GM12878 (cell line): ENCODE data around the gene PXDC1. TPM values are rescaled to one million over a fixed set of nuclear protein-coding genes. Genes with fewer than 3 reads are reported as not detected.

Experiments used
- ATAC-seq: fragments of 200-7000 bp; cut with Tn5 transposase; 3 replicates; pipeline ENCODE4 v1.9.1; 2020; ENCODE audit warnings: mild to moderate bottlenecking, moderate library complexity
- BruUV-seq: library from RNA; stranded (reverse); fragments of 400-500 nt; replicated peaks from 2 replicates; lab custom pipeline; 2021; lab: Mats Ljungman, UMichigan
- CTCF ChIA-PET: fragments of 300-600 bp; sonication (Branson Sonifier 250); formaldehyde crosslinking; extraction: SDS; loops from one replicate; lab custom pipeline; 2021; ENCODE audit warnings: inconsistent platforms; lab: Yijun Ruan, JAX
- POLR2A ChIA-PET: fragments of 350-600 bp; formaldehyde crosslinking; extraction: SDS; loops from one replicate; lab custom pipeline; 2021; ENCODE audit warnings: inconsistent platforms; lab: Charles Lee
- RAD21 ChIA-PET: fragments of 300-600 bp; sonication (Branson Sonifier 250); formaldehyde crosslinking; loops from one replicate; lab custom pipeline; 2023; ENCODE audit warnings: antibody characterized with exemption; ENCODE audit not compliant: unreplicated experiment; lab: Charles Lee
- SMC1A ChIA-PET: fragments of 300-600 bp; sonication (Branson Sonifier 250); formaldehyde crosslinking; loops from one replicate; lab custom pipeline; 2023; ENCODE audit not compliant: unreplicated experiment, uncharacterized antibody; lab: Charles Lee
- DNase-seq: peaks from one replicate; pipeline ENCODE4 v3.0.0-alpha.2; 2011; ENCODE audit warnings: low read depth, low spot score
- FAIRE-seq: peaks from 3 replicates; lab custom pipeline; 2011; peaks lifted over from hg19 to GRCh38; lab: Jason Lieb, UNC
- H2AFZ ChIP-seq: 2 replicates; pipeline ENCODE4 v1.6.0; 2011; ENCODE audit warnings: low read depth, low read length, control low read depth; ENCODE audit not compliant: control insufficient read depth
- H3K27ac ChIP-seq: 2 replicates; pipeline ENCODE4 v1.5.1; 2011; ENCODE audit warnings: control low read depth; ENCODE audit not compliant: control insufficient read depth, insufficient read depth
- H3K27me3 ChIP-seq, 2 experiments: replicated peaks in 1 of 2; 2 replicates each; pipeline versions ENCODE4 v1.6.0 to v1.6.1; 2011; ENCODE audit warnings: low read length in 1 of 2; ENCODE audit not compliant: control insufficient read depth in 2 of 2, insufficient read depth in 2 of 2
- H3K36me3 ChIP-seq, 2 experiments: 2 replicates each; pipeline ENCODE4 v1.5.1; 2011; ENCODE audit warnings: low read length in 1 of 2; ENCODE audit not compliant: control insufficient read depth in 2 of 2, insufficient read depth in 2 of 2
- H3K4me1 ChIP-seq: 2 replicates; pipeline ENCODE4 v1.6.1; 2011; ENCODE audit warnings: mild to moderate bottlenecking, low read length, moderate library complexity, mixed read lengths; ENCODE audit not compliant: control insufficient read depth, insufficient read depth
- H3K4me2 ChIP-seq: 2 replicates; pipeline ENCODE4 v1.6.0; 2011; ENCODE audit warnings: control low read depth; ENCODE audit not compliant: control insufficient read depth, insufficient read depth
- H3K4me3 ChIP-seq: fragments of 200-600 bp; sonication (generic); 2 replicates; pipeline ENCODE4 v1.5.1; 2016
- H3K79me2 ChIP-seq: 2 replicates; pipeline ENCODE4 v1.6.0; 2011; ENCODE audit warnings: low read length; ENCODE audit not compliant: control insufficient read depth, insufficient read depth
- H3K9ac ChIP-seq: 2 replicates; pipeline ENCODE4 v1.8.0; 2011; ENCODE audit warnings: low read length, control low read depth, mixed read lengths; ENCODE audit not compliant: control insufficient read depth, insufficient read depth
- H3K9me3 ChIP-seq: replicated peaks from 3 replicates; pipeline ENCODE4 v1.5.1; 2011; ENCODE audit warnings: mild to moderate bottlenecking, low read length; ENCODE audit not compliant: control insufficient read depth, insufficient read depth
- H4K20me1 ChIP-seq: 2 replicates; pipeline ENCODE4 v1.6.0; 2011; ENCODE audit not compliant: control insufficient read depth, insufficient read depth
- BACH1 ChIP-seq: fragments of 450-650 bp; IDR thresholded peaks from 2 replicates; pipeline ENCODE4 v1.6.1; 2017; ENCODE audit warnings: mild to moderate bottlenecking, borderline replicate concordance
- CREB1 ChIP-seq: IDR thresholded peaks from 2 replicates; pipeline ENCODE4 v1.6.1; 2012; ENCODE audit warnings: low read depth, mild to moderate bottlenecking, inconsistent platforms
- EP300 ChIP-seq, 2 experiments: fragments of 150-350 bp in 1 of 2; IDR thresholded peaks; 2 replicates each; pipeline ENCODE4 v1.6.1; 2011 to 2012; ENCODE audit warnings: low read depth in 2 of 2, low read length in 2 of 2, borderline replicate concordance in 1 of 2, improper control_type of control experiment in 1 of 2, inconsistent platforms in 1 of 2; ENCODE audit not compliant: control insufficient read depth in 1 of 2
- EZH2 ChIP-seq: IDR thresholded peaks from 2 replicates; pipeline ENCODE4 v1.6.1; 2012; ENCODE audit warnings: low read depth, mild to moderate bottlenecking, control low read depth, inconsistent platforms, low read length, borderline replicate concordance; ENCODE audit not compliant: control insufficient read depth
- FOS ChIP-seq: IDR thresholded peaks from 3 replicates; pipeline ENCODE4 v1.6.1; 2011; ENCODE audit warnings: borderline replicate concordance; ENCODE audit not compliant: insufficient read length; ENCODE audit errors: extremely low read depth
- MEF2A ChIP-seq: IDR thresholded peaks from 2 replicates; pipeline ENCODE4 v1.6.1; 2011; ENCODE audit warnings: low read depth, mild to moderate bottlenecking, low read length, moderate library complexity; ENCODE audit not compliant: insufficient read depth
- NBN ChIP-seq: fragments of 450-650 bp; IDR thresholded peaks from 2 replicates; pipeline ENCODE4 v1.6.1; 2016
- NFXL1 ChIP-seq: fragments of 450-650 bp; IDR thresholded peaks from 2 replicates; pipeline ENCODE4 v1.6.1; 2017; ENCODE audit warnings: antibody characterized with exemption, mild to moderate bottlenecking, borderline replicate concordance
- NR2C1 ChIP-seq: fragments of 450-650 bp; IDR thresholded peaks from 2 replicates; pipeline ENCODE4 v1.6.1; 2017; ENCODE audit warnings: antibody characterized with exemption, mild to moderate bottlenecking, moderate library complexity
- NR2C2 ChIP-seq: IDR thresholded peaks from 2 replicates; pipeline ENCODE4 v1.6.1; 2011; ENCODE audit warnings: borderline replicate concordance, low read depth; ENCODE audit not compliant: control insufficient read depth, insufficient read length
- SIX5 ChIP-seq: IDR thresholded peaks from 2 replicates; pipeline ENCODE4 v1.6.1; 2011; ENCODE audit warnings: mild to moderate bottlenecking, low read depth, low read length, moderate library complexity; ENCODE audit not compliant: severe bottlenecking
- SREBF2 ChIP-seq: IDR thresholded peaks from 2 replicates; pipeline ENCODE4 v1.6.1; 2012; ENCODE audit warnings: mild to moderate bottlenecking, low read length
- YBX1 ChIP-seq: fragments of 450-650 bp; IDR thresholded peaks from 2 replicates; pipeline ENCODE4 v1.6.1; 2016; ENCODE audit warnings: antibody characterized with exemption
- WGBS: methylation state at CpG from one replicate; pipeline ENCODE4 v1.1.6; 2016; ENCODE audit warnings: low lambda C conversion rate; ENCODE audit not compliant: insufficient replicate concordance, insufficient coverage; ENCODE audit errors: missing lambda C conversion rate; 5-methylcytosine and 5-hydroxymethylcytosine counted together
- in situ Hi-C: fragments of 300-500 bp; cut with MboI; formaldehyde crosslinking; loops from 9 replicates; pipeline ENCODE4 v1.14.3; 2018; ENCODE audit warnings: mixed read lengths
- intact Hi-C: fragments of 100-400 bp; cut with micrococcal nuclease; formaldehyde crosslinking; loops from one replicate; pipeline ENCODE4 v1.14.2; 2022; ENCODE audit not compliant: unreplicated experiment
- polyA plus RNA-seq, 11 experiments: library from polyadenylated mRNA; depleted of rRNA in 4 of 11; unstranded in 6 of 11; stranded (reverse) in 5 of 11; fragments of >200 nt; fragmentation: Nextera tagmentation in 4 of 11; fragmentation: Illumina TruSeq in 1 of 11; extraction: Ambion mirVana in 4 of 11; extraction: Trizol in 1 of 11; gene quantifications; 1 replicate in 1 of 11; 2 replicates in 10 of 11; pipeline versions ENCODE4 v1.2.1 to v1.2.3, GENCODE V29; 2011 to 2016; ENCODE audit warnings: inconsistent platforms in 2 of 11, missing spikeins in 2 of 11, low read depth in 1 of 11
- total RNA-seq, 4 experiments: library from RNA; depleted of rRNA in 3 of 4; stranded (reverse); fragments of >200 nt in 3 of 4; fragmentation: Illumina TruSeq in 1 of 4; extraction: Trizol in 1 of 4; gene quantifications; 2 replicates each; pipeline versions ENCODE4 v1.2.1 to v1.2.3, GENCODE V29; 2013 to 2021
- TF ChIP-seq, protein P1 (sequence below): fragments of 450-650 bp; IDR thresholded peaks from 2 replicates; pipeline ENCODE4 v1.6.1; 2017; ENCODE audit warnings: mild to moderate bottlenecking, low read depth, inconsistent platforms; ENCODE audit not compliant: poor library complexity, severe bottlenecking
- TF ChIP-seq, protein P2 (sequence below): fragments of 450-650 bp; IDR thresholded peaks from 2 replicates; pipeline ENCODE4 v1.6.1; 2017; ENCODE audit warnings: antibody characterized with exemption, mild to moderate bottlenecking, moderate library complexity
- TF ChIP-seq, protein P3 (sequence below): IDR thresholded peaks from 2 replicates; pipeline ENCODE4 v1.6.1; 2011; ENCODE audit warnings: mild to moderate bottlenecking, low read depth, low read length, moderate library complexity; ENCODE audit not compliant: insufficient replicate concordance
- TF ChIP-seq, protein P4 (sequence below): IDR thresholded peaks from 2 replicates; pipeline ENCODE4 v1.6.1; 2011; ENCODE audit warnings: low read depth, low read length, improper control_type of control experiment, borderline replicate concordance

Gene PXDC1
- total and polyA plus RNA-seq, 10 of the 15 experiments (the other 5 are each of a cell fraction or from before 2014, with no cell fraction given): 0.03 to 0.72 (median 0.32) TPM; not detected in 2

DNA sequence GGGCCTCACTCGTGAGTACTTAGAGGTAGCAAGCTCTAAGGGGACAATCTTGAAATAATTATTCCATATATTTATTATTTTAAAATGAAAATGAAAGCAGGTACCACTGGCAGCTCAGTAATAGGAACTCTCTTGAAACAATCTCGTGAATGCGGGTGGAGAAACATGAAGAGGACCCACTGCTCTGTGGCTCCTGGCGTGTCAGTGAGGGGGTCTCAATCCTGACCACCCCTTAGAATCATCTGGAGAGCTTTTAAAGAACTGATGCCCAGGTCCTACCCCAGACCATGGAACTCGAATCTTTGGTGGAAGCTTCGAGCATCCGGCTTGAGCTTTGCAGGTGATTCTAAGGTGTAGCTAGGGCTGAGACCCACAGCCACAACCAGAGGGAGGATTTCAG, 23.9 kb upstream of the PXDC1 start:
- Histone ChIP-seq H3K27ac (no peak overlapping the region), H4K20me1 (no peaks in the 10 kb centered on the region), H3K4me1 (no peaks in the 10 kb centered on the region), H3K36me3 (no peaks in the 10 kb centered on the region), H3K9ac (no peak overlapping the region), H2AFZ (no peak overlapping the region), H3K9me3 (no peaks in the 10 kb centered on the region), H3K27me3 (no peaks in the 10 kb centered on the region), H3K79me2 (no peaks in the 10 kb centered on the region), H3K4me2 (no peak overlapping the region), H3K4me3 (no peak overlapping the region)
- intact Hi-C loops (no loop called here), in situ Hi-C loops (no loop called here)
- WGBS: 48% methylated on average over 7 of the region's 7 CpGs
- FAIRE-seq: no peak
- ChIA-PET SMC1A (interaction anchor here (1.3 kb wide), 2 partner anchors 34 to 61 kb away, joined by 3 read pairs; no protein-coding TSS in a partner anchor), RAD21 (interaction anchor here (0.9 kb wide), 1 partner anchor 203 kb away, joined by 3 read pairs; no protein-coding TSS in a partner anchor), POLR2A (no interaction called here), CTCF (interaction anchor here (0.7 to 1.6 kb wide), 4 partner anchors 15 to 380 kb away, joined by 3 read pairs; partner anchors contain the start of gene FAM50B)
- ATAC-seq: no peak
- BruUV-seq: no TSS peak
- DNase-seq: no peak
- TF ChIP-seq, protein P1, sequence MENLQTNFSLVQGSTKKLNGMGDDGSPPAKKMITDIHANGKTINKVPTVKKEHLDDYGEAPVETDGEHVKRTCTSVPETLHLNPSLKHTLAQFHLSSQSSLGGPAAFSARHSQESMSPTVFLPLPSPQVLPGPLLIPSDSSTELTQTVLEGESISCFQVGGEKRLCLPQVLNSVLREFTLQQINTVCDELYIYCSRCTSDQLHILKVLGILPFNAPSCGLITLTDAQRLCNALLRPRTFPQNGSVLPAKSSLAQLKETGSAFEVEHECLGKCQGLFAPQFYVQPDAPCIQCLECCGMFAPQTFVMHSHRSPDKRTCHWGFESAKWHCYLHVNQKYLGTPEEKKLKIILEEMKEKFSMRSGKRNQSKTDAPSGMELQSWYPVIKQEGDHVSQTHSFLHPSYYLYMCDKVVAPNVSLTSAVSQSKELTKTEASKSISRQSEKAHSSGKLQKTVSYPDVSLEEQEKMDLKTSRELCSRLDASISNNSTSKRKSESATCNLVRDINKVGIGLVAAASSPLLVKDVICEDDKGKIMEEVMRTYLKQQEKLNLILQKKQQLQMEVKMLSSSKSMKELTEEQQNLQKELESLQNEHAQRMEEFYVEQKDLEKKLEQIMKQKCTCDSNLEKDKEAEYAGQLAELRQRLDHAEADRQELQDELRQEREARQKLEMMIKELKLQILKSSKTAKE: no peak
- TF ChIP-seq NFXL1 (no peak), EZH2 (no peak), SIX5 (no peak), NBN (no peak), NR2C1 (no peak), YBX1 (no peak), BACH1 (no peak), CREB1 (no peak), EP300 (IDR thresholded peaks at IDR 0.05; ENCODE audit: borderline replicate concordance in 1 of 2, control insufficient read depth in 1 of 2, low read depth in 2 of 2, low read length in 2 of 2) (no peak), MEF2A (no peak), FOS (no peak), SREBF2 (no peak), NR2C2 (no peak)
- TF ChIP-seq, protein P2, sequence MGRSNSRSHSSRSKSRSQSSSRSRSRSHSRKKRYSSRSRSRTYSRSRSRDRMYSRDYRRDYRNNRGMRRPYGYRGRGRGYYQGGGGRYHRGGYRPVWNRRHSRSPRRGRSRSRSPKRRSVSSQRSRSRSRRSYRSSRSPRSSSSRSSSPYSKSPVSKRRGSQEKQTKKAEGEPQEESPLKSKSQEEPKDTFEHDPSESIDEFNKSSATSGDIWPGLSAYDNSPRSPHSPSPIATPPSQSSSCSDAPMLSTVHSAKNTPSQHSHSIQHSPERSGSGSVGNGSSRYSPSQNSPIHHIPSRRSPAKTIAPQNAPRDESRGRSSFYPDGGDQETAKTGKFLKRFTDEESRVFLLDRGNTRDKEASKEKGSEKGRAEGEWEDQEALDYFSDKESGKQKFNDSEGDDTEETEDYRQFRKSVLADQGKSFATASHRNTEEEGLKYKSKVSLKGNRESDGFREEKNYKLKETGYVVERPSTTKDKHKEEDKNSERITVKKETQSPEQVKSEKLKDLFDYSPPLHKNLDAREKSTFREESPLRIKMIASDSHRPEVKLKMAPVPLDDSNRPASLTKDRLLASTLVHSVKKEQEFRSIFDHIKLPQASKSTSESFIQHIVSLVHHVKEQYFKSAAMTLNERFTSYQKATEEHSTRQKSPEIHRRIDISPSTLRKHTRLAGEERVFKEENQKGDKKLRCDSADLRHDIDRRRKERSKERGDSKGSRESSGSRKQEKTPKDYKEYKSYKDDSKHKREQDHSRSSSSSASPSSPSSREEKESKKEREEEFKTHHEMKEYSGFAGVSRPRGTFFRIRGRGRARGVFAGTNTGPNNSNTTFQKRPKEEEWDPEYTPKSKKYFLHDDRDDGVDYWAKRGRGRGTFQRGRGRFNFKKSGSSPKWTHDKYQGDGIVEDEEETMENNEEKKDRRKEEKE: no peak
- TF ChIP-seq, protein P3, sequence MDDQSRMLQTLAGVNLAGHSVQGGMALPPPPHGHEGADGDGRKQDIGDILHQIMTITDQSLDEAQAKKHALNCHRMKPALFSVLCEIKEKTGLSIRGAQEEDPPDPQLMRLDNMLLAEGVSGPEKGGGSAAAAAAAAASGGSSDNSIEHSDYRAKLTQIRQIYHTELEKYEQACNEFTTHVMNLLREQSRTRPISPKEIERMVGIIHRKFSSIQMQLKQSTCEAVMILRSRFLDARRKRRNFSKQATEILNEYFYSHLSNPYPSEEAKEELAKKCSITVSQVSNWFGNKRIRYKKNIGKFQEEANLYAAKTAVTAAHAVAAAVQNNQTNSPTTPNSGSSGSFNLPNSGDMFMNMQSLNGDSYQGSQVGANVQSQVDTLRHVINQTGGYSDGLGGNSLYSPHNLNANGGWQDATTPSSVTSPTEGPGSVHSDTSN: no peak
- TF ChIP-seq, protein P4, sequence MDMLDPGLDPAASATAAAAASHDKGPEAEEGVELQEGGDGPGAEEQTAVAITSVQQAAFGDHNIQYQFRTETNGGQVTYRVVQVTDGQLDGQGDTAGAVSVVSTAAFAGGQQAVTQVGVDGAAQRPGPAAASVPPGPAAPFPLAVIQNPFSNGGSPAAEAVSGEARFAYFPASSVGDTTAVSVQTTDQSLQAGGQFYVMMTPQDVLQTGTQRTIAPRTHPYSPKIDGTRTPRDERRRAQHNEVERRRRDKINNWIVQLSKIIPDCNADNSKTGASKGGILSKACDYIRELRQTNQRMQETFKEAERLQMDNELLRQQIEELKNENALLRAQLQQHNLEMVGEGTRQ: no peak
